Panc1 (cell line): ENCODE measurements around the gene SHISA9.

Experiments used
- TF ChIP-seq, protein P1 (sequence below): fragments of 450-650 bp; IDR thresholded peaks from 2 replicates; pipeline ENCODE4 v1.5.1; 2017; ENCODE audit warnings: mild to moderate bottlenecking
- TF ChIP-seq, protein P2 (sequence below), 2 experiments: IDR thresholded peaks; 2 replicates each; pipeline ENCODE4 v1.6.1; 2011 to 2012; ENCODE audit warnings: low read depth in 2 of 2, control low read depth in 1 of 2, low read length in 1 of 2, mild to moderate bottlenecking in 1 of 2, moderate library complexity in 1 of 2; ENCODE audit not compliant: insufficient read depth in 1 of 2

DNA sequence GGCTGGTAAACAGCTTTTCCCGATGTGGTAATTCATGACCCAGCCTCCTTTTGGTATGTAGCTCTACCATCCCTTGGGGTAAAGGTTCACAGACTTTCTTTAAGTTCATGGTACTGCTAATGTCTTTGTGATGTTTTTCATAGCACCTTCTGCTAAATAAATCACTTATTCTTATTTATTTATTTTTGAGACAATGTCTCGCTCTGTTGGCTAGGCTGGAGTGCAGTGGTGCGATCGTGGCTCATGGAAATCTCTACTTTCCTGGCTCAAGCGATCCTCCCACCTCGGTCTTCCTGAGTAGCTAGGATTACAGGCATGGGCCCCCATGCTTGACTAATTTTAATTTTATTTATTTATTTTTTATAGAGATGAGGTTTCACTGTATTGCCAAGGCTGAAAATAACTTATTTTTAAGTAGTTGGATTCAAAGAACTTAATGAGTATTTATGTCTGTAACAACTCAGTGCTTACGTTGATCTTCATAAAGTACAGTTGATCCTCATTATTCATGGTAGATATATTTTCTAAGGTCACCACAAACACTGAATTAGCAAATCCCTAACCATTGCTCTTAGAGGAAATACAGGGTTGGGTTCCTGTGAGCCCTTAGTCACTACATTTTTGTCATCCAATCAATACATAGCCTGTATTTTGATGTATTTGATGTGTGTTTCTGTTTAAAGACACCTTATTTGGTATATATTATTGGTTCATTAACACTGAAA is 97.1 kb downstream of the SHISA9 start:
- TF ChIP-seq, protein P1, sequence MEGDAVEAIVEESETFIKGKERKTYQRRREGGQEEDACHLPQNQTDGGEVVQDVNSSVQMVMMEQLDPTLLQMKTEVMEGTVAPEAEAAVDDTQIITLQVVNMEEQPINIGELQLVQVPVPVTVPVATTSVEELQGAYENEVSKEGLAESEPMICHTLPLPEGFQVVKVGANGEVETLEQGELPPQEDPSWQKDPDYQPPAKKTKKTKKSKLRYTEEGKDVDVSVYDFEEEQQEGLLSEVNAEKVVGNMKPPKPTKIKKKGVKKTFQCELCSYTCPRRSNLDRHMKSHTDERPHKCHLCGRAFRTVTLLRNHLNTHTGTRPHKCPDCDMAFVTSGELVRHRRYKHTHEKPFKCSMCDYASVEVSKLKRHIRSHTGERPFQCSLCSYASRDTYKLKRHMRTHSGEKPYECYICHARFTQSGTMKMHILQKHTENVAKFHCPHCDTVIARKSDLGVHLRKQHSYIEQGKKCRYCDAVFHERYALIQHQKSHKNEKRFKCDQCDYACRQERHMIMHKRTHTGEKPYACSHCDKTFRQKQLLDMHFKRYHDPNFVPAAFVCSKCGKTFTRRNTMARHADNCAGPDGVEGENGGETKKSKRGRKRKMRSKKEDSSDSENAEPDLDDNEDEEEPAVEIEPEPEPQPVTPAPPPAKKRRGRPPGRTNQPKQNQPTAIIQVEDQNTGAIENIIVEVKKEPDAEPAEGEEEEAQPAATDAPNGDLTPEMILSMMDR = no peak
- TF ChIP-seq, protein P2, sequence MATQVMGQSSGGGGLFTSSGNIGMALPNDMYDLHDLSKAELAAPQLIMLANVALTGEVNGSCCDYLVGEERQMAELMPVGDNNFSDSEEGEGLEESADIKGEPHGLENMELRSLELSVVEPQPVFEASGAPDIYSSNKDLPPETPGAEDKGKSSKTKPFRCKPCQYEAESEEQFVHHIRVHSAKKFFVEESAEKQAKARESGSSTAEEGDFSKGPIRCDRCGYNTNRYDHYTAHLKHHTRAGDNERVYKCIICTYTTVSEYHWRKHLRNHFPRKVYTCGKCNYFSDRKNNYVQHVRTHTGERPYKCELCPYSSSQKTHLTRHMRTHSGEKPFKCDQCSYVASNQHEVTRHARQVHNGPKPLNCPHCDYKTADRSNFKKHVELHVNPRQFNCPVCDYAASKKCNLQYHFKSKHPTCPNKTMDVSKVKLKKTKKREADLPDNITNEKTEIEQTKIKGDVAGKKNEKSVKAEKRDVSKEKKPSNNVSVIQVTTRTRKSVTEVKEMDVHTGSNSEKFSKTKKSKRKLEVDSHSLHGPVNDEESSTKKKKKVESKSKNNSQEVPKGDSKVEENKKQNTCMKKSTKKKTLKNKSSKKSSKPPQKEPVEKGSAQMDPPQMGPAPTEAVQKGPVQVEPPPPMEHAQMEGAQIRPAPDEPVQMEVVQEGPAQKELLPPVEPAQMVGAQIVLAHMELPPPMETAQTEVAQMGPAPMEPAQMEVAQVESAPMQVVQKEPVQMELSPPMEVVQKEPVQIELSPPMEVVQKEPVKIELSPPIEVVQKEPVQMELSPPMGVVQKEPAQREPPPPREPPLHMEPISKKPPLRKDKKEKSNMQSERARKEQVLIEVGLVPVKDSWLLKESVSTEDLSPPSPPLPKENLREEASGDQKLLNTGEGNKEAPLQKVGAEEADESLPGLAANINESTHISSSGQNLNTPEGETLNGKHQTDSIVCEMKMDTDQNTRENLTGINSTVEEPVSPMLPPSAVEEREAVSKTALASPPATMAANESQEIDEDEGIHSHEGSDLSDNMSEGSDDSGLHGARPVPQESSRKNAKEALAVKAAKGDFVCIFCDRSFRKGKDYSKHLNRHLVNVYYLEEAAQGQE (IDR thresholded peaks at IDR 0.05; ENCODE audit: insufficient read depth in 1 of 2, low read depth in 2 of 2, low read length in 1 of 2) = no peak
